ENCODE data around the gene NUDCD3.

NUDCD3 gene

GRCh38 chr7:44486693-44487092 is 3.8 kb downstream of the NUDCD3 start:
- no peak for DNase-seq (ENCODE audit: low spot score)

GRCh38 chr7:44486001-44486400 is 4.5 kb downstream of the NUDCD3 start:
- DNase-seq (ENCODE audit: low spot score): no peak
- no peak for TF ChIP-seq CTCF (IDR thresholded peaks at IDR 0.05; ENCODE audit: extremely low read depth, missing control alignments)

More at GRCh38 chr7:44486693-44487092, 3.8 kb downstream of the NUDCD3 start:
- no peak for TF ChIP-seq CTCF (IDR thresholded peaks at IDR 0.05; ENCODE audit: extremely low read depth, missing control alignments)

- DNase-seq (ENCODE audit: low spot score): no peak
Observed at GRCh38 chr7:44484482-44485313, 5.8 kb downstream of the NUDCD3 start.

GRCh38 chr7:44482502-44483485 is 7.7 kb downstream of the NUDCD3 start:
- no peak for DNase-seq (ENCODE audit: low spot score)
- TF ChIP-seq CTCF (IDR thresholded peaks at IDR 0.05; ENCODE audit: extremely low read depth, missing control alignments): no peak

More at GRCh38 chr7:44484482-44485313, 5.8 kb downstream of the NUDCD3 start:
- no peak for TF ChIP-seq CTCF (IDR thresholded peaks at IDR 0.05; ENCODE audit: extremely low read depth, missing control alignments)

- no peak for TF ChIP-seq CTCF (IDR thresholded peaks at IDR 0.05; ENCODE audit: extremely low read depth, missing control alignments)
- DNase-seq (ENCODE audit: low spot score): no peak
Observed at GRCh38 chr7:44477938-44478337, 12.5 kb downstream of the NUDCD3 start.

- DNase-seq (ENCODE audit: low spot score): peak; percentile 67
- TF ChIP-seq CTCF (IDR thresholded peaks at IDR 0.05; ENCODE audit: extremely low read depth, missing control alignments): peak; percentile 86
Observed at GRCh38 chr7:44477063-44477830, 13.2 kb downstream of the NUDCD3 start.

All from GM20000 (cell line).